ENCODE measurements around the gene ADCY4.
"Not testable (repeated sequence)": the region's sequence is repeated elsewhere in the genome, so short reads cannot be mapped to it uniquely, and the experiment has no call there.

Gene ADCY4

GRCh38 chr14:24337824-24338175 lies 2.9 kb upstream of the ADCY4 start:
- no peak for DNase-seq

GRCh38 chr14:24337144-24337823 lies 2.4 kb upstream of the ADCY4 start:
- DNase-seq: no peak

- no peak for DNase-seq
These were observed 745 bp upstream of the ADCY4 start for GRCh38 chr14:24335461-24336171.

GRCh38 chr14:24332268-24332993 lies 2.4 kb downstream of the ADCY4 start:
- peak; percentile 71 for DNase-seq

GRCh38 chr14:24331731-24332267 lies 3.1 kb downstream of the ADCY4 start:
- no peak for DNase-seq

GRCh38 chr14:24330973-24331674 lies 3.7 kb downstream of the ADCY4 start:
- DNase-seq: no peak

GRCh38 chr14:24329736-24330135 lies 5.1 kb downstream of the ADCY4 start:
- peak; percentile 92 for DNase-seq

GRCh38 chr14:24329073-24329663 lies 5.7 kb downstream of the ADCY4 start:
- no peak for DNase-seq

- not testable (repeated sequence) for DNase-seq
These were observed 7.0 kb downstream of the ADCY4 start for GRCh38 chr14:24327914-24328313.

- DNase-seq: no peak
These were observed 7.6 kb downstream of the ADCY4 start for GRCh38 chr14:24327303-24327702.

- DNase-seq: no peak
These were observed 8.9 kb downstream of the ADCY4 start for GRCh38 chr14:24325963-24326362.

- no peak for DNase-seq
These were observed 9.8 kb downstream of the ADCY4 start for GRCh38 chr14:24325041-24325530.

GRCh38 chr14:24324024-24324423 lies 10.8 kb downstream of the ADCY4 start:
- no peak for DNase-seq

- DNase-seq: no peak
These were observed 11.5 kb downstream of the ADCY4 start for GRCh38 chr14:24323341-24323740.

GRCh38 chr14:24322672-24323071 lies 12.2 kb downstream of the ADCY4 start:
- DNase-seq: no peak

GRCh38 chr14:24321212-24321975 lies 13.5 kb downstream of the ADCY4 start:
- DNase-seq: no peak

GRCh38 chr14:24317141-24317928 lies 17.5 kb downstream of the ADCY4 start:
- no peak for DNase-seq

- no peak for DNase-seq
These were observed 18.3 kb downstream of the ADCY4 start for GRCh38 chr14:24316597-24316950.

GRCh38 chr14:24315807-24316596 lies 18.9 kb downstream of the ADCY4 start:
- no peak for DNase-seq

- DNase-seq: no peak
These were observed 19.5 kb downstream of the ADCY4 start for GRCh38 chr14:24315243-24315806.
